NCI-H2171 treated with DMSO at 0.1 percent for 48 hours (cell line): ENCODE results near the gene PDRG1.
"Not testable (repeated sequence)": the region's sequence is repeated elsewhere in the genome, so short reads cannot be mapped to it uniquely, and the experiment has no call there.

ENCODE experiments used
- DNase-seq: peaks from one replicate; lab custom pipeline; 2025; lab: John Stamatoyannopoulos, UW

PDRG1 gene

DNA sequence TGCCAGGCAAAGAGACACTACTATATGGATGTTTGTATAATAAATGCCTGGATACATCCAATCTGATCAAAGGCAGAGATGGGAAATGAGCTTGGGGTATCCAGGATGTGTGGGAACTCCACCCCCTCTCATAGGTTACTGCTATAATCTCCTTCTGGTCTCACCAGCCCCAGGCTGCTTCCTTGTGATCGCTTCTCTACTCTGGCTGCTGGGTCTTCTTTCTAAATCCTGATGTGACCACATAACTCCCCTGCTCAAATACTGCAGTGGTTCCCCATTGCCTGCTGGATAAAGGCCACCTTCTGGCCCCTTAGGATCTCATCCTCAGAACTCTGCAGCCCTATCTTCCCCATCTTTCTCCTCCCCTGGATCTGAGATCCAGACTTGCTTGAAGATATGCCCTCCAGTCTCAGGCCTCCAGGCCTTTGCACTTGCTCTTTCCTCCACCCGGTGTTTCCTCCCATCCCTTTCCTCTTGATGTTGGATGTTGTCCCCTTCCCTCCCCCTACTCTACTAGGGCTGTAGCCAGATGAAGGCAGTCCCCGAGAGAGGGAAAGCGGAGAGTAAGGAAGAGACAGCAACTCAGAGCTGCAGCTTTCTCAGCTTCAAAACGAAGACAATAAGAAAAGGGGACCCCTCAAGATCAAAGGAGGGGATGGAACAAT, 15.3 kb upstream of the PDRG1 start:
- peak; percentile 41 for DNase-seq

DNA sequence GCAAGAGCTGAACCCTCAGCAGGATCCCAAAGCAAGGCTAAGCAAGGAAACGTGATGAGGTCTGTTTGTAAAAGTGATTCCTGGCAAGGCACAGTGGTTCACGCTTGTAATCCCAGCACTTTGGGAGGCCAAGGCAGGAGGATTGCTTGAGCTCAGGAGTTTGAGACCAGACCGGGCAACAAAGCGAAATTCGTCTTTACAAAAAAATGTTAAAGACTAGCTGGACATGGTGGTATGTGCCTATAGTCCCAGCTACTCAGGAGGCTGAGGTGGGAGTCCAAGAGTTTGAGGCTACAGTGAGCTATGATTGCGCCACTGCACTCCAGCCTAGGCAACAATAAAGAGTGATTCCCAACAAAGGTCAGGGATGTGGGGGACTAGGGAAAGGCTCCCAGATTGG, 12.0 kb upstream of the PDRG1 start:
- DNase-seq = no peak

DNA sequence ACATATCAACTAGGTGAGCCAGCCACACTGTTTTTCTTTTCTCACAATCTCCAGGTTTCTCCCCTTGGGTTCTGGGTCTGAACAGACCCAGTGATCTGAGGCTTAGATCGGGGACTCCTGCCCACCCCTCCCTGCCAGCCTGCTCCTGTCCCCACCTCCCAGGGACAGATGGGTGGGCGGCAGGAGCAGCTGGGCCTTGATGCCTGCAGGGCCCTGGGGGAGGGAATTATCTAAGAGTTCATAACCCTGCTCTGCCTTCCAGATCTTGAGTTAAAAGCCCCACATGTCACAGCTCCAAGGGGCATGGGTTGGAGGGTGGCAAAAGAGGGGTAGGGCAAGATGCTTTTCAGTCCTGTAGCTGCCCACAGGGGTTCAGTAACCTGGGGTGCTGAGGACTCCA, 10.9 kb upstream of the PDRG1 start:
- DNase-seq = peak; percentile 96

DNA sequence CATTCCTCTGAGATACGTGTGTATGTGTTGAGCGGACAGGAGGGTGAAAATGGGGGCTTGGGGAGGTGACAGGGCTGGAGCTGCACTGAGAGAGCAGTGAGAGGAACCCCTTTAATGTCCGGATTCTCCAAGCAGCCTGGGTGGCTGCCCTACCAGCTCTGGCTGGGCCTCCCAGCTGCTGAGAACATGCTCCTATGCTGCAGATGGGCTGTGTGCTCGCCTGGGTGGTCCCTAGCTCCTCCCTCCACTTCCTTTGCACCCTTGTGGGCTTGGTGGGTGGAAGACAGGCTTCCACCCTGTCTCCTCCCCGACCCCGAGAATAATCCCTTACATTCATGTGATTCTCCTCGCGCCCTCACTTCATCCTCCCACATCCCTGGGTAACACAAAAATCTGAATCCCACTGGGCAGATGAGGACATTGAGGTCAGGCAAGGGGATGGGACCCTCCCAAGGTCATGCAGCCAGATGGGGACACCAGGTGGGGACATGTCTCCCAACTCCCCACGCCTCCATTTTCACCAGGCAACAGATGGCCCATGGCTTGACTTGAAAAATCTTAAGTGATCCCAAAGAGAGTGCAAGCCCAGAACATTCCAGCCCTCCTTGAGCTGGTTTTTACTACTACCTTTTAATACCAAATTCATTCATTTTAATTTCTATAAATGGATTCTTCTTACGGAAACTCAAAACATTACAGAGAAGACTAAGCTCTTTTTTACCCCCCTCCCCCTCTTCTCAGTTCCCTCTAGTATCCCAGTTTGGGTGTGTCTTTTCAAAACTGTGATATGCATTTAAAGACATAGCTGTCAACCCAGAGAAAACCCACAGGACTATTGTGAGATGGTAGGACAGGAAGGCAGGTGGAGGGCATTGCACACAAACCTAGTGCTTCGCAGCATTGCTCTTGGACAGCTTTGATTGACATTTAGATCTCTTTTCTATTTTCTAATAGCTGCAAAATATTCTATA, 5.0 kb upstream of the PDRG1 start:
- peak; percentile 89 for DNase-seq

DNA sequence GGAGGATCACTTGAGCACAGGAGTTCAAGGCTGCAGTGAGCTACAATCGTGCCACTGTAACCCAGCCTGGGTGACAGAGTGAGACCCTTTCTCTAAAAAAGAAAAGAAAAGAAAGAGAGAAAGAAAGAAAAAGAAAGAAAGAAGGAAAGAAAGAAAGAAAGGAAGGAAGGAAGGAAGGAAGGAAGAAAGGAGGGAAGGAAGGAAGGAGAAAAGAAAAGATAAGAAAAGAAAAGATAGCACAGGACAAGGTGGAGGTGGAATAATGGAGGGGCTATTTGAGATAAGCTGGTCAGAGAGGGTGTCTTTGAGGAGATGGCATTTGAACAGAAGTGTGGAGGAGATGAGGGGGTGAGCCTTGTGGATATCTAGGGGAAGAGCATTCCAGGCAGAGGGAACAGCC, 2.7 kb upstream of the PDRG1 start:
- no peak for DNase-seq

DNA sequence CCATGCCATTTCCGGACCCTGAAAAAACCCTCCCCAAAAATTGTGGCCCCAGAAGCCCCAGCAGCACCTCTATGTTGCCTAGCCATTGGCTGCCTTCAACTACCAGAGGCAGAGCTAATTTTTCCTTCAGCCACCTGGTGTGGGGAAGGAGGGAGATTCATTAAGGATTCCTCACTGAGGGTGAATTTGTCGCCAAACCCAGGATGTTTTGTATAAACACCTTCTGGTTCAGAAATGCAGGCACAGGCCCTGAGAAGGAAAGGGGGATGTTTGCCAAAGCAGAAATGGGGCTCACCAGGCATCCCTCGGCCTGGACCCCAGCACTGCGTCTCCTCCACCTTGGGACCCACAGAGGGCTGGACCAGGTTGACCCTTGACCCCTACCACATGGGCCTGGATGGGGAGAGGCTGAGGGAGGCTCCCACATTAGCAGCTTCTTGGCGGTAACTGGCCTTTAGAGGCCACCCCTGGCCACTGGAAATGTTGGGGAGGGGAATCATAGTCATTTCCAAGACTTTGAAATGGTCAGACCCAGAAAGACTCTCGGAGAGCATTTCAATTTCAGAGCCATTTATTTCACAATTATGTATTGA, 1.8 kb upstream of the PDRG1 start:
- no peak for DNase-seq

DNA sequence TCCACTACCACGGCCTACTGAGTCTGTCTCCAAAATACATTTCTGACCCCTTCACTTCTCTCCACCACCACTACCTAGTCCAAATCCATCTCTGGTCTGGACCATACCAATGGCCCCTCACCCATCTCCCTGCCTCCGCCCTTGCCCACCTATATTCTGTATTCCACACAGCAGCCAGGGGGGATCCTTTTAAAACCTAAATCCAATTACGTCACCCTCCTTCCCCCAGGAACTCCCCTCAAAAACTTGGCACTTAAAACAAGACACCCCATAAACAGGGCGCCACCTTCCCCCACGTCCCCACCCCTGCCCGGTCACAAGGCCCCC, 680 bp downstream of the PDRG1 start:
- no peak for DNase-seq

DNA sequence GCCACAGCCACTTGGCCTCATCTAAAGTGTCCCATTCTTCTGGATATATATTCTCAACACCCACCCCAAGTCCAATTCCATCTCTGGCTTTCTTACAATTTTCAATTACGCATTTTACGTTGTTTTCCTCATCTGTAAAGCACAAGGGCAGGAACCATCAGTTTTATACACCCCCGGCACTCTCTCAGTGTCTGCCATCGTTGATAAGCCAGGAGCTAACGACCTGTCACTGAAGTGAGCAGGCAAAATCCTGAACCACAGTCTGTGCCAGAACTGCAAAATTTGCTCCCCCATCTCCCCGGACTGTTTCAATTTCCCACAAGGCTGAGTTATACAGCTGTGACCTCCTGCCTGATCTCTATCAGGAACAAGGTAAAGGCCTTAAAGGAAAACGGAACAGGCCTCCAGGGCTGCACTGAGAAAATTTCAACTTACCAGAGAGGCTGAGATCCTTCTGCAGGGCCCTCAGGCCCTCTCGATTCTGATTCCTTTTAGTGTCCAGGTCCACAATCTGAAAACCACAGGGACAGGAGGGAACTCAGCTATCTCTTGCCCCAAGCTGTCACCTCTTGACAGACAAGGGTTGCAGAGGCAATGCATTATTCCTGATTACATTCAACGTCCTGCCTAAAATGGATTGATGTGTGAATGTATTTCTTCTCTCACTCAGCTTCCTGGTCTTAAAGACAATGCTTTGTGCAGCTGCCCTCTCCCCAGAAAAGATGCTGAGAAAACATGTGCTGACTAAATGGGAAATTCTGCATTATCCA, 1.8 kb downstream of the PDRG1 start:
- no peak for DNase-seq

DNA sequence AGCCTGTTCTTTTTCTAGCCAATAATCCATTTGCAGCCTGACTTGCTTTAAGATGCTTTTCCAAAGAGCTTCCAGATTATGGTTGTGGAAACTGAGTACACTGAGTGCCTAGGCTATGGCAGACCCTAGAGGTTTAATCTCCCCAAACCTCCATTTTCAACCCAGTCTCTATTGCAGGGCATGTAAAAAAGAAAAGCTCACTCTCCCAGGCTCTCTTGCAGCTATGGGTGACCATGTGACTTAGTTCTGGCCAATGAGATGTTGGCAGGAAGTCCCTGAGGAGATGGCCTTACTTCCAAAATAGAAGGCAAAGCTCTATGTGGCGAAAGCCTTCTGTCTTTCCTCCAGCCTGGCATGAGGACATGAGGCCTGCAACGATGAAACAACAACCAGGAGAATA, 3.8 kb downstream of the PDRG1 start:
- DNase-seq = no peak

DNA sequence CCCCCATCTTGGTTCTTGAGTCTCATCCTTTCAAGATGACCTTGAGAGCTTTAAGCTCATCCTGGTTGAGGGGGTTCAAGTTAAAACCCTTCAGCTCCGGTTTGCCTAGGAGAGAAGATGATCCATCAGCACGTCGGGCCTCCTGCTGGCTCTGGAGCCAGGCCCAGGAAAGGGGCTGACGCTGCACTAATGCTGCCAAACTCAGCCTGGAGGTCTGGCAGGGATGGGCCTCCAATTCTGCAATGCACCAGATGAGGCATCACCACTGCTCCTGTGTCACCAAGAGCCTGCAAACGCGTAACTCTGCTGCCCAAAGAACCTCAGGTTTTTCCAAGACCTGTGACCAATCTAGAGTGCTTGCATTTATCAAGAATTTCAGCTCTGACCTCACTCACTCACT, 6.1 kb downstream of the PDRG1 start:
- DNase-seq = no peak

DNA sequence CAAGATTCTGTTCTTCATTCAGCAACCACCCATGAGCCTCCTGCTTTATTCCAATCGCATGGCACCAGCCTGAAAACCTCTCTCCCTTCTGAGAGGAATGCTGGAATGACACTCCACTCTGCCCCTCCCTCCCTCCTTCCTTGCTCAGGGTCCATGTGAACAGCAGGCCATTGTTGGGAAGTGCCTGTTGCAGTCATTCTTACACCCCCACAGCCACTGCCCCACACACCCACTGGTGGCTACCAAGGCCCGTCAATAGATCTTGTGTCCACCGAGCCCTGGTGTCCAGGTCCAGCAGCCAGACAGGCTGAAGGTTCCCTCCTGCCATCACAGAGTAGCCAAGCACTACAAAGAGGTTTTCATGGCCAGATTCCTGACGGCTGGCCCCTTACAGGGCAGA, 6.5 kb downstream of the PDRG1 start:
- DNase-seq = no peak

DNA sequence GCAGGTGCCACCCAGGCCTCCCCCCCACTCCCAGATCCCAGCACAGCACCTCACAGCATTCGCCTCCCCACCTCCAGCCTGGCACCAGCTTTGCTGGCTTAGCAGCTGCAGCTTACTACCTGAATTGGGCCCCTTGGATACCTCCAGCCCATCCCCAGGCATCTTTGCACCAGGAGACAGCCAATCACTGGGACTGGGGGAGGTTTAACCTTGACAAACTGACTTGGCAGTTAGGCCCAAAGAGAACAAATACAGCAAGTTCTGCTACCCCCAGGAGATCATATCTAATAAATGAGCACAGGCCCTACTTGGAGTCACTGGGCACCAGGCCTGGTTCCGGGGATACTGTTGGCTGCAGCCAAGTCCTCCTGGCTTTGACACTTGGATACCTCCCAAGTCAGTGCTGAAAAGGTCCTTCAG, 8.8 kb downstream of the PDRG1 start:
- DNase-seq = no peak

DNA sequence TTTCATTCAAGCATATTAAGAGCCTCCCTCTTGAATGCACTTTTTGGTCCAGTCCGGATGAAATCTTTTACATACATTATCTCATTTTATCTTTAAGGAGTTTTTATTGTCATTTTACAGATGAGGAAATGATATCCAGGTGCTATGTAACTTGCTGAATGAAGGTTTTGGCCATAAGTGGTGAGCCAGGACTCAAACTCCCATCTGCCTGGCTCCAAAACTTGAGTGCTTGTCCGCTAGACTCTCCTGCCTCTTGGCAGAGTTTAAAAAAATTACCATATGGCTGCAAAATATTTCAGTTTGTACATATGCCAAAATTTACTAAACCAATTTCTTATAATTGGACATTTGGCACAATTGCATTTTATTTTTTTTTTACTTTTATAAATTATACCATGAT, 12.2 kb downstream of the PDRG1 start:
- no peak for DNase-seq

DNA sequence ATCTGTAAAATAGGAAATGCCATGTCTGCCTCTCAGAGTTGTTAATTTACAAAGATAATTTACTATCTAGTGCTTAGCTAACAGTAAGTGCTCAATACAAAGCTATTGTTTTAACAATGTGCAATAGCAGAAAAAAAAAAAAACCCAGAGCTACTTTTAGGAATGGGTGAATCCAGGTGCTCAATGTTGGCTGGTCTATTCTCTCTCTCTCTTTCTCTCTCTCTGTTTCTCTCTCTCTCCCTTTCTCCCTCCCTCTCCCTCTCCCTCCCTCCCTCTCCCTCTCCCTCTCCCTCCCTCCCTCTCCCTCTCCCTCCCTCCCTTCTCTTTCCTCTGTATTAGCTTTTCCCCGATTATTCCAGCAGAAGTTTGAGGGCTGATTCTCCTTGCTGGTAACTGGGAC, 14.0 kb downstream of the PDRG1 start:
- DNase-seq = no peak

DNA sequence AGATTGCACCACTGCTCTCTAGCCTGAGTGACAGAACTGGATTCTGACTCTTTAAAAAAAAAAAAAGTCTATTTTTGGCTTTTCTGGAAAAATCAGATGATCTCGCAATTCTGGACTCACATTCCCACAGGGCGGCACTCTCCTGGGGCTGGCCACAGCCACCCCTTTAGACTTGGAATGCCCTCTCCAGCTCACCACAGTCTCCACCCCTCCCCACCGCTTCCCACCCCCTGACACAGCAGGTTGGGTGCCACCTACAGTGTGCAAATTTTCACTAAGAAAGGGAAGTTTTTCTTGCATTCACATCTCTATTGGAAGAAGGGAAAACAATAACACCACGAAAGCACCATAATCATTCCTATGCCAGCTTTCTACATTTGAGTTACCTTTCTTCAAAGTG, 15.4 kb downstream of the PDRG1 start:
- DNase-seq = no peak

DNA sequence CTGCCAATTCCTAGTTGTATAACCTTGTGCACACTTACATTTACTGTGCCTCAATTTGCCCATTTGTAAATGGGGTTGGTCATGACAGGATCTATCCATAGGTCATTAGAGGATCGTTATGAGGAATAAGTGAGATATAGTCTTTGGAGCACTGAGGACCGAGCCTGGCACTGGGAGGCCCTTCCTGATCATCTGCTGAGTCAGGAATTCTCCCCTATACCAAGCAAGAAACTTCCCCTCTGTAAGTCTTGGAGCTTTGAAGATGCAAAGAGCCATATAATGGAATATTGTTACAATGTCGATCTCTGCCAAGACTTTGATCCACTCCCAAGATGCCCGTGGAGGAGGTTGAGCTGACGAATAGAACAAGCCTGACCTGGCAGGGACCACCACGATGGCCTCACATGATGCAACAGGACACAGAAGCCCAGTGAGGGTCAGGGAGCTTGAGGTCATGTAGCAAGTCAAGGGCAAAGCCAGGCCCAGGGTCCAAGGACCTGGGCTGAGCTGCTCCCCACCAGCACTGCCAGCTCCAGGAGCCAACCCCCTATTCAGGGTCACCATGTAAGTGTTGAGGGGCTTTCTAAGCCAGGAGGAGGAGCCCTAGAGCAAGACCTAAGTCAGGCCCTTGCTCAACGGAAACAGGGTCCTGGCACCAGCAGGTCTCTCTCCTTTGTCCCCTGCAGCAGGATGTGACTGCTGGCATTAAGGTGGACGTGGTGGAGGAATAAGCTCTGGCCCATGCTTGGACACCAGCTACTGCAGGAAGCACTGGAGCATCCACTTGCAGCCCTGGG, 16.7 kb downstream of the PDRG1 start:
- DNase-seq = no peak

DNA sequence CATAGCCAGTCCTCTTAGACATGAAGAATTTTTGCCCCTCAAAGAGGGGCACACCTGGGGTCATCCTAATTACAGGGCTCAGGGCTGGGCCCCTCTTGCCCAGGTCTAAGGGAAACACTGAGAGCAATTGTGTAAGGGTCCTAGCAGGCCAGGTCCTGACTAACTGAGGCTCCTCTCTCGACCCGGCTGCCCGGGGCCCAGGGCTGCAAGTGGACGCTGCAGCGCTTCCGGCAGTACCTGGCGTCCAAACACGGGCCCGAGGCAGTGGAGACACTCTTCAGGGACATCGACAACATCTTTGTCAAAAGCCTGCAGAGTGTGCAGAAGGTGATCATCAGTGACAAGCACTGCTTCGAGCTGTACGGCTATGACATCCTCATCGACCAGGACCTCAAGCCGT, 17.4 kb downstream of the PDRG1 start:
- no peak for DNase-seq

DNA sequence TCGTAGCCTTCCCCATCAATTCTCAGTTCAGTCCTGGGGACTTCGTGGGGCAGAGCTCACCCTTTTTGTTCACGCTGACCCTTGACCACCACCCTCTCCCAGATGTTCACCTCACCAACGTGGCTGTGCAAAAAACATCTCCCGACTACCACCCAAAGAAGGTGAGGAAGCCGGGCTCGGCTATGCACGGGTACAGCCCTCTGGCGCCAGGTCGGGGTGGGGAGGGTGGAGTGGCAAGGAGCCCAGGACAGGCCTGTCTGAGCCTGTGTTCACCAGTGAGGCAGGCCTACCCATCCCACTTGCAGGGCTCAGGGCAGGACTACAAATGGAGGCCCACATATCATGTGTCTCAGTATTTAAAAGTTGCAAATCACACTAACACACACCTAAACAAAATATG, 18.1 kb downstream of the PDRG1 start:
- no peak for DNase-seq

DNA sequence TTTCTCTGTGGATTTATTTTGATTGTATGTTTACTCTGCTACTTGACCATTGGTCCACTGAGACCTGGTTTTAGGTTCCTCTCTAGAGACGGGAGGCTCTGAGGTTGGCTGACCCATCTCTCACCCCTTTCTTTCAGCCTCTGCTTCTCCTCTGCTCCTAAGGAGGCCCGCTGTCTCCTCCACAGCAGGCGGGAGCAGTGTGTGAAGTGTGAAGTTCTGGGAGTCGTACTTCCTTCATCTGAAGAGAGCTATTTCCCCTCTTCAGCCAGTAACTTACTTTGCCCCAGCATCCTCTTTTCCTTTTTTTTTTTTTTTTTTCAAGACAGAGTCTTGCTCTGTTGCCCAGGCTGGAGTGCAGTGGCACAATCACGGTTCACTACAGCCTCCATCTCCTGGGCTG, 21.1 kb downstream of the PDRG1 start:
- DNase-seq = no peak

DNA sequence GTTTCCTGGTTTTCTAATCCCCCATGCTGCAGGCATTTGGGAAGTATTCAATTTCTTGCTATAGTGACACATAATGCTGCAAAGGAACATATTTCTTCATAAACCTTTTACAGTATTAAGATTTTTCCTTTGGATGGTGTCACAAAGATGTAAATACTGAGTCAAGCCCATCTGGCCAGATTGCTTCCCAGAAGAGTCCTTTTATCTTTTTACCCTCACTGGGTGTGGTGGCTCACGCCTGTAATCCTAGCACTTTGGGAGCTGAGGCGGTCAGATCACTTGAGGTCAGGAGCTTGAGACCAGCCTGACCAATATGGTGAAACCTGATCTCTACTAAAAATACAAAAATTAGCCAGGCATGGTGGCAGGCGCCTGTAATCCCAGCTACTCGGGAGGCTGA, 22.2 kb downstream of the PDRG1 start:
- DNase-seq = not testable (repeated sequence)

DNA sequence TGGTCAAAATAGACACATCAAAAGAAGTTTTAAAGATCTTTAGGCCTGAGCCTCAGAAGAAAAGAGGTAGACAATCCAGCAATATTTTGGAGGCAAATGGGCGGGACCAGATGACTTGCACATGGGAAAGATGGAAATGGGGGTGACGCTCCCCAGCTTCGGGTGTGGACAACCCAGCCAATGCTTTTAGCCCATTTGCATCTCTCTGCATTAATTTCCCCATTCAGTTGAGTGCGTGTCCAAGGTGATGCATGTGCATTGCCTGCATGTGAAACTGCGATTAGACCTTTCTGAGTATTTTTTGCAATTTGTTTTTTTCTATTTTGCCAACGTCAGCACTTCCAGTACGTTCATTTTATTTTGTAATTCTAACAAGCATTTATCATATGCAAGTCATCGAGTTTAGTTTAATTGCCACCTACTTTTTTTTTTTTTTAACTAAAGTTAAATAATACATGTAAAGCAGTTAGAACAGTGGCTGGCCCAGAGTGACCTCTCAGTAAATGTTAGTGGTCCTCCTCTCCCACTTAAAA, 24.2 kb downstream of the PDRG1 start:
- no peak for DNase-seq
